Keratinocyte (primary cell): ENCODE measurements around the gene SH2D5. TPM values are rescaled to one million over a fixed set of nuclear protein-coding genes. Genes with fewer than 3 reads are reported as not detected.

Experiments used
- DNase-seq: peaks from one replicate; pipeline ENCODE4 v3.0.0-alpha.2; 2011; ENCODE audit warnings: low read depth, missing footprints, low spot score
- FAIRE-seq: peaks from 2 replicates; lab custom pipeline; 2011; peaks lifted over from hg19 to GRCh38; lab: Jason Lieb, UNC
- H2AFZ ChIP-seq: 2 replicates; pipeline ENCODE4 v1.6.0; 2012; ENCODE audit warnings: low read length, control low read depth, inconsistent platforms; ENCODE audit not compliant: control insufficient read depth
- H3K27ac ChIP-seq: 2 replicates; pipeline ENCODE4 v1.5.1; 2011; ENCODE audit warnings: low read length; ENCODE audit not compliant: control insufficient read depth, insufficient read depth
- H3K27me3 ChIP-seq: 3 replicates; pipeline ENCODE4 v1.6.0; 2011; ENCODE audit warnings: low read length; ENCODE audit not compliant: control insufficient read depth, insufficient read depth; ENCODE audit errors: extremely low read depth
- H3K36me3 ChIP-seq, 2 experiments: 2 replicates in 1 of 2; 3 replicates in 1 of 2; pipeline ENCODE4 v1.5.1; 2011; ENCODE audit warnings: low read length in 2 of 2, mild to moderate bottlenecking in 1 of 2; ENCODE audit not compliant: control insufficient read depth in 2 of 2, insufficient read depth in 2 of 2; ENCODE audit errors: extremely low read depth in 1 of 2
- H3K4me1 ChIP-seq: 3 replicates; pipeline ENCODE4 v1.5.1; 2011; ENCODE audit warnings: low read length; ENCODE audit not compliant: control insufficient read depth, insufficient read depth; ENCODE audit errors: extremely low read depth
- H3K4me2 ChIP-seq: 3 replicates; pipeline ENCODE4 v1.6.0; 2011; ENCODE audit warnings: low read depth, low read length; ENCODE audit not compliant: control insufficient read depth, insufficient read depth; ENCODE audit errors: extremely low read depth
- H3K4me3 ChIP-seq, 3 experiments: fragments of 200-600 bp in 1 of 3; sonication (generic) in 1 of 3; 2 replicates in 2 of 3; 3 replicates in 1 of 3; pipeline ENCODE4 v1.5.1; 2011 to 2016; ENCODE audit warnings: low read length in 3 of 3, mild to moderate bottlenecking in 3 of 3, control low read depth in 2 of 3, inconsistent platforms in 1 of 3, low read depth in 1 of 3, mixed read lengths in 1 of 3, mixed run types in 1 of 3, moderate library complexity in 1 of 3; ENCODE audit not compliant: control insufficient read depth in 2 of 3, insufficient read depth in 2 of 3; ENCODE audit errors: extremely low read depth in 1 of 3
- H3K79me2 ChIP-seq: 2 replicates; pipeline ENCODE4 v1.6.0; 2012; ENCODE audit warnings: low read length; ENCODE audit not compliant: control insufficient read depth, insufficient read depth
- H3K9ac ChIP-seq: 3 replicates; pipeline ENCODE4 v1.6.0; 2011; ENCODE audit warnings: low read length; ENCODE audit not compliant: control insufficient read depth, insufficient read depth; ENCODE audit errors: extremely low read depth
- H3K9me1 ChIP-seq: 3 replicates; pipeline ENCODE4 v1.6.0; 2011; ENCODE audit warnings: low read length; ENCODE audit not compliant: control insufficient read depth, insufficient read depth; ENCODE audit errors: extremely low read depth
- H3K9me3 ChIP-seq: 2 replicates; pipeline ENCODE4 v1.5.1; 2012; ENCODE audit warnings: low read depth, low read length; ENCODE audit not compliant: control insufficient read depth
- H4K20me1 ChIP-seq: 3 replicates; pipeline ENCODE4 v1.6.0; 2011; ENCODE audit warnings: low read length; ENCODE audit not compliant: control insufficient read depth, insufficient read depth; ENCODE audit errors: extremely low read depth
- CTCF ChIP-seq, 3 experiments: IDR thresholded peaks in 1 of 3; conservative IDR thresholded peaks in 1 of 3; optimal IDR thresholded peaks in 1 of 3; 2 replicates in 2 of 3; 3 replicates in 1 of 3; pipeline versions ENCODE3 to v1.5.1; 2011; ENCODE audit warnings: low read length in 3 of 3, mild to moderate bottlenecking in 3 of 3, moderate library complexity in 2 of 3, control low read depth in 1 of 3, inconsistent platforms in 1 of 3; ENCODE audit not compliant: insufficient read depth in 2 of 3; ENCODE audit errors: extremely low read depth in 1 of 3
- EZH2 ChIP-seq: IDR thresholded peaks from one replicate; pipeline ENCODE4 v1.6.1; 2012; ENCODE audit warnings: inconsistent platforms, mild to moderate bottlenecking, low read length, moderate library complexity
- dilution Hi-C: fragments of 300-500 bp; cut with MboI; formaldehyde crosslinking; loops from one replicate; pipeline ENCODE4 v1.7.0; 2020; ENCODE audit warnings: low sequenced_read_pairs; ENCODE audit not compliant: extremely low pct_ligation_motif_present
- polyA plus RNA-seq, 5 experiments: library from polyadenylated mRNA; depleted of rRNA in 3 of 5; stranded (reverse) in 3 of 5; stranded (forward) in 1 of 5; unstranded in 1 of 5; fragments of >200 nt; gene quantifications; 1 replicate in 1 of 5; 2 replicates in 3 of 5; 3 replicates in 1 of 5; pipeline versions ENCODE4 v1.2.1 to v1.2.3, GENCODE V29; 2011 to 2012; ENCODE audit warnings: missing spikeins in 2 of 5, low read depth in 1 of 5, low replicate concordance in 1 of 5

Gene SH2D5
- polyA plus RNA-seq, 1 donor (not counting 4 experiments of a cell fraction or from before 2014, with no cell fraction given): 60.8 TPM

DNA sequence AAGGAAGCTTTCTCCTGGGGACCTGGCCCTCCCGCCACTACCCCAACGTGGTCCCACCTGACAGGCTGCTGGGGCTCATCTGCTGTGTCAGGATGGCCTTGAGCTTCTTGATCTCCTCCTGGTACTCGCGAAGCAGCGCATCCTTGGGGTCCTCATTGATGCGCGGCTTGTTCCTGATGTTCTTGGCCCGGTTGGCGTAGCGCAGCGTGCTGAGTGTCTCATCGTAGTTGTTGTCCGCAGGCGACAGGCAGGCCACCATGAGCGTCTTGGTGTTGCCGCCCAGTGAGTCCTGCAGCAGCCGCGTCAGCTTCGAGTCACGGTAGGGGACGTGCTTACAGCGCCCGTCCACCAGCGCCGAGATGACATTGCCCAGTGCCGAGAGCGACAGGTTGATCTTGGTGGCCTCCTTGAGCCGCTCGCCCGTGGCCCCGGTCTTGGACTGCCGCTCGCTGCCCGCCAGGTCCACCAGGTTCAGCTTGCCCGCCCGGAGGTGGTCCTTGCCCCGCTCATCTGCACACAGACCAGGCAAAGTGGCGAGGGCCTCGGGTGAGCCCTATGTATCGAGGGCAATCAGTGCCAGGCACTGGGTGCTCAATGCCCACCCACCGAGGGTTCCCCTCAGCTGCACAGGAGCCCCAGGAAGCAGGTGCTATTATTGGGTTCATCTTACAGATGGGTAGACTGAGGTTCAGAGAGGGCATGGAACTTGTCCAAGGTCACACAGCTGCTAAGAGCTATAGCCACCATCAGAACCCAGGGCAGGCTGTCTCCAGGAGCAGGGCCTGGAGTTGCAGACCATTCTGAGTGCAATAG is 27.9 kb downstream of the SH2D5 start:
- dilution Hi-C loops: no loop called here
- H3K27ac ChIP-seq: no peak overlapping the region
- H3K4me3 ChIP-seq: no peak overlapping the region
- DNase-seq: no peak
- no peaks in the 10 kb centered on the region for H3K27me3 ChIP-seq
- no peaks in the 10 kb centered on the region for H3K9me1 ChIP-seq
- no peaks in the 10 kb centered on the region for H4K20me1 ChIP-seq
- no peak overlapping the region for H2AFZ ChIP-seq
- no peaks in the 10 kb centered on the region for H3K79me2 ChIP-seq
- no peak overlapping the region for H3K9ac ChIP-seq
- H3K36me3 ChIP-seq: peaks cover 5 to 28% of the 10 kb centered on the region in 2 experiments
- FAIRE-seq: no peak
- H3K4me2 ChIP-seq: no peak overlapping the region
- no peak for TF ChIP-seq EZH2
- no peak for TF ChIP-seq CTCF (optimal IDR thresholded peaks at IDR 0.05 in 1 of 3, IDR thresholded peaks at IDR 0.05 in 1 of 3, conservative IDR thresholded peaks at IDR 0.05 in 1 of 3; ENCODE audit: extremely low read depth in 1 of 3, insufficient read depth in 2 of 3, low read length in 3 of 3)
- H3K4me1 ChIP-seq: peaks cover 3% of the 10 kb centered on the region
- H3K9me3 ChIP-seq: no peaks in the 10 kb centered on the region

DNA sequence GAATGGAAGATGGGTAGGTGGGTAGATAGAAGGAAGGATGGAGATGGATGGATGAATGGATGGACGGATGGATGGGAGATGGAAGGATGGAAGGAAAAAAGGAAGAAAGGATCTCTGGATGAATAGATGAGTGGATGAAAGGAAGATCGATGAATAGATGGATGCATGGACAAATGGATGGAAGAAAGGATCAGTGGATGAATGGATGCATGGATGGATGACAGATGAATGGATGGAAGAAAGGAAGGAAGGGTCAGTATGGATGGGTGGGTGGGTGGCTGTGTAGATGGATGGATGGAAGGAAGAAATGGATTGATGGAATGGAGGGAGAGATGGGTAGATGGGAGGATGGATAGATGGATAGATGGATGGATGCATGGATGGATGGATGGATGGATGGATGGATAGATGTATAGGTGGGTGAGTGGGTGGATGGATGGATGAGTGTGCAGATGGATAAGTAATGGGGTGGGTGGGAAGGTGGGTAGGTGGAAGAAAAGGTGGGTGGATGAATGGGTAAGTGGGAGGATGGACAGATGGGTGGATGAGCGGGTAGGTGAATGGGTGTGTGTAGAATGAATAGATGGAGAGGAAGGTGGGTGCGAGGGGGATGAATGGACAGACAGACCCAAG is 29.3 kb downstream of the SH2D5 start:
- DNase-seq: no peak
- Histone ChIP-seq H3K9ac (no peak overlapping the region), H3K27ac (no peak overlapping the region), H3K9me3 (no peaks in the 10 kb centered on the region), H3K27me3 (no peaks in the 10 kb centered on the region), H3K4me2 (no peak overlapping the region), H2AFZ (no peak overlapping the region), H3K4me1 (peaks cover 9% of the 10 kb centered on the region), H3K4me3 (no peak overlapping the region), H3K9me1 (no peaks in the 10 kb centered on the region), H4K20me1 (no peaks in the 10 kb centered on the region), H3K36me3 (peaks cover 2 to 21% of the 10 kb centered on the region in 2 experiments), H3K79me2 (no peaks in the 10 kb centered on the region)
- no peak for FAIRE-seq
- no peak for TF ChIP-seq EZH2
- no peak for TF ChIP-seq CTCF (optimal IDR thresholded peaks at IDR 0.05 in 1 of 3, IDR thresholded peaks at IDR 0.05 in 1 of 3, conservative IDR thresholded peaks at IDR 0.05 in 1 of 3; ENCODE audit: extremely low read depth in 1 of 3, insufficient read depth in 2 of 3, low read length in 3 of 3)
- dilution Hi-C loops: no loop called here
